ENCODE data around the gene CFAP74. TPM values are rescaled to one million over a fixed set of nuclear protein-coding genes. Genes with fewer than 3 reads are reported as not detected.

The CFAP74 gene
- total RNA-seq, 1 donor = not detected

DNA sequence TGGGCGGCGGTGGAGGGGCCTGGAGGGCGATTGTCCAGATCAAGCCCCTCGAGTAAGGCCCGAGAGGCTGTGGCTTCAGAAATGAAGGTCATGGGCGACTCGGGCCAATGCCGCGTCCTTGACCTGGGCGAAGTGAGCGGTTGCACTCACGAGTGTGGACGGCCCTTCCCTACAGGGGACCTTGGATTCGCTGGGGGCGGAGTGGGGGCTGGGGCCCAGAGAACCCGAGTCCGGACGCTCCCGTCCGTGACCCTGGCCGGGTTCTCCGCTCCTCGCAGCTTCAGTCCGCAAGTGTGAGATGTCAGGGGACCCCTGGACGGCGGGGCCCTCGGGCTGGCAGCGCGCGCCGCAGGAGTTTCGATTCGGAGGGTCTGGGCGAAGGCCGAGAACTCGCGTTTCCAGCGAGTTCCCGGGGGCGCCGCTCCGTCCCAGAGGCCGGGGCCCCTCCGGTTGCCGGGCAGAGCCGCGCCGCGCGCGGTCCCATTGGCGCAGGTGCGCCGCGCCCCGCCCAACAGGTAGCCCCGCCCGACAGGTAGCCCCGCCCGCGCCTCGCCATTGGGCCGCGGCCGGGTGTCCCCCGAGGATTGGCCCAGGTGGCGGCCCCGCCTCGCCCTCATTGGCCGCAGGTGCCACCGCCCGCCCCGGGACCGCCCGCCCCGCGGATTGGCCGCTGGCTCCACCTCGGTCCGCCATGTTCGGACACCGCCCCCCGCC is 46.3 kb upstream of the CFAP74 start, which contains the start of gene PRKCZ:
Gene PRKCZ (plus strand): TSS at position 694 of the 714 bp plus-strand sequence. CDS start 220 bp downstream, outside the sequence.
- TF ChIP-seq, protein P1, sequence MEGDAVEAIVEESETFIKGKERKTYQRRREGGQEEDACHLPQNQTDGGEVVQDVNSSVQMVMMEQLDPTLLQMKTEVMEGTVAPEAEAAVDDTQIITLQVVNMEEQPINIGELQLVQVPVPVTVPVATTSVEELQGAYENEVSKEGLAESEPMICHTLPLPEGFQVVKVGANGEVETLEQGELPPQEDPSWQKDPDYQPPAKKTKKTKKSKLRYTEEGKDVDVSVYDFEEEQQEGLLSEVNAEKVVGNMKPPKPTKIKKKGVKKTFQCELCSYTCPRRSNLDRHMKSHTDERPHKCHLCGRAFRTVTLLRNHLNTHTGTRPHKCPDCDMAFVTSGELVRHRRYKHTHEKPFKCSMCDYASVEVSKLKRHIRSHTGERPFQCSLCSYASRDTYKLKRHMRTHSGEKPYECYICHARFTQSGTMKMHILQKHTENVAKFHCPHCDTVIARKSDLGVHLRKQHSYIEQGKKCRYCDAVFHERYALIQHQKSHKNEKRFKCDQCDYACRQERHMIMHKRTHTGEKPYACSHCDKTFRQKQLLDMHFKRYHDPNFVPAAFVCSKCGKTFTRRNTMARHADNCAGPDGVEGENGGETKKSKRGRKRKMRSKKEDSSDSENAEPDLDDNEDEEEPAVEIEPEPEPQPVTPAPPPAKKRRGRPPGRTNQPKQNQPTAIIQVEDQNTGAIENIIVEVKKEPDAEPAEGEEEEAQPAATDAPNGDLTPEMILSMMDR (IDR thresholded peaks at IDR 0.05; ENCODE audit: insufficient read depth, low read length) = no peak
- no peak within 1 kb of the TSS for H3K4me3 ChIP-seq (ENCODE audit: low read depth, low read length)
- DNase-seq (ENCODE audit: low read depth) = no peak

DNA sequence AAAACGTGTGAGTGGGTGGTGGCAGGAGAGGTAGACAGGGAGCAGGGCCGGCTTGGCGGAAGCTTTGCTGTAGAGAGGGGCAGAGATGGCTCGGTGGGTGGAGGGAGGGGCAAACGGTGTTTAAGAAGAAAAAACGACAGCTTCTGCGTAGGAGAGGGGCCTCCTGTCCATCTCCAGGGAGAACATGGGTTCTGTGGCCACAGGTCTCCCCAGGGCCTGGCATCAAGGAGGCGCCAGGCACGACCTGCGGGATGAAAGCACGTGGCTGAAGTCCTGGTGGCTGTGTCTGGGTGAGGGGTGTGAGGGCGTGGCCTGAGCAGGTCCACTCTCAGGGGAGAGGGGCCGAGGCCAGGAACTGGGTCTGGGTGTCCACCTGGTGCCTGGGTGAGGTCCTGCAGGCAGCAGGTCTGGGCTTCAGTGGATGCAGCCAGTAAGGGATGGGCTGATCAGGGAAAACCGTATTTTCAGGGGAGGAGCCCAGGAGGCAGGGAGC is 45.7 kb upstream of the CFAP74 start:
- TF ChIP-seq, protein P1 (IDR thresholded peaks at IDR 0.05; ENCODE audit: insufficient read depth, low read length) = peak; percentile 2
- no peak overlapping the region for H3K4me3 ChIP-seq (ENCODE audit: low read depth, low read length)
- no peak for DNase-seq (ENCODE audit: low read depth)

DNA sequence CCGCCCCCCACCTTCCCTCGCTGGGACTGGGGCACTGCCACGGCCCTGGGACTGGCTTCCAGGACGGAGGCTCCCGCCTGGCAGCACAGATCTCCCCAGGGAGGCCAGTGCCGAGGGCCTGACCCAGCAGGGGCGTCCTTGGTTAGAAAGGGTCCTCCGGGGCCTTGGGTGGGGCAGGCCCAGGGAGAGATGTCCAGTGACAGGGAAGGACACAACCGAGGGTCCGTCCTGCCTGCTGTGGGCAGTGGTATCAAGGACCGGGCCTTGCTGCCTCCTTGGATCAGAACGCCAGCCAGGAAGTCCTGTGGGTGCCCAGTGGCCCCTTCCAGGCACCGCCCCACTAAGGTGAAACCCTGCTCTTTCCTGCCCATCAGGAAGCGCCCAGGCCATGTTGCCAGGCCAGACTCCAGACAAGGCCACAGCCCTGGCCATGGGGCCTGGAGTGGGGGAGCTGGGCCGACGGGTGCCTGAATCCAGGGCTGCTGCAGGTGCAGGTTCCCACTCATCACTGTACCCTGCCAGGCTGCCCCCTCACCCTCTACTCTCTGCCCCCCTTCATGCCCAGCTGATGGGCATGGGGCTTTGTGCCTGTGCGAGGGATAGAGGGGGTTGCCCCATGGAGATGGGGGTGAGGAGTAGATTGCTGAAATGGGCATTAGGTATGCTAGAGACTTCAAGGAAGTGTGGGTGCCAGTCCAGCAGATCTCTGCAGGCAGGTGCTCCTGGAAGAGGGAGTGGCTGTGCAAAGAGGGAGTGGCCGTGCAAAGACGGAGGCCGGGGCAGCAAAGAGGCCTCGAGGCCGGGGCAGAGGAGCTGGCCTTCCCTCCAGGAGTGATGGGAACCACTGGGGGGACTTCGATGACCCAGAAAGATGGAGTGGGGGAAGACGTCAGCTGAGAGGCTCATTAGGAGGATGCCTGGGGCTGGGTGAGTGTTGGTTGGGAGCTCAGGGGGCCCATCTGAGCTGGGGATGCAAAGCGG is 44.5 kb upstream of the CFAP74 start:
- no peak overlapping the region for H3K4me3 ChIP-seq (ENCODE audit: low read depth, low read length)
- TF ChIP-seq, protein P1 (IDR thresholded peaks at IDR 0.05; ENCODE audit: insufficient read depth, low read length) = no peak
- no peak for DNase-seq (ENCODE audit: low read depth)

DNA sequence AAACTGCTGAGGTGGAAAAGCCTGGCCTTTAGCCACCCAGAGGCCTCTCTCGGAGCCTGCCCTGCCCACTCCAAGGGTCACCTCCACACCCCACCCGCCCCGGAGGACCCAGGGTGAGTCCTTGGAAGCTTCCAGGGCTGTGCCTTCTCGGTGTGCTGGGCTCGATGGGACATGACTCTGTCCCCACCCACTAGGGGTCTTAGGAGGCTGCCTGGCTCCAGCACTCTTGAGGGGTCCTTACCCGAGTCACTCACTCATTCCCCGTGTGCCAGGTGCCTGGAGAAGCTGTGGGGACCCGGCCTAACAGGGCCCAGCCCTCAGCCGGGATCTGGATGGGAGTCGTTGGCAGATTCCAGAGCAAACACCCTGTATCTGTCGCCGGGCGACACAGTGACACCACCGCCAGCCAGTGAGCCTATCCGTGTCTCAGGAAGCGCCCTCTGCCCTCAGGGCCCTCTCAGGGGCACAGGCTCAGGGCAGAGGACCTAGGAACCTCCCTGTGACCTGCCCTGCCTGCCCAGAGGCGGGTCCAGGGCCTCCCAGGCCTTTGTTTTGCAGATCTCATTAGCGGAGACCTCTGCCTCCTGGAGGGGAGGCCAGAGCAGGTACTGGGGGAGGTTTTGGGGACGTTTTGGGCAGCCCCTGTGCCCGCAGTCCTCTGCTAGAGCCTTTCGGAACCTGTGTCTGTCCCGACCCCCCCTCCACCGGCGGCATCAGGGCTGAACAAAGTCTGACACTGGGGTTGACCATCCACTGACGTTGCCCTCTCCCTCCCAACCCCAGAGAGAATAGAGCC is 43.6 kb upstream of the CFAP74 start:
- TF ChIP-seq, protein P1 (IDR thresholded peaks at IDR 0.05; ENCODE audit: insufficient read depth, low read length) = no peak
- no peak for DNase-seq (ENCODE audit: low read depth)
- H3K4me3 ChIP-seq (ENCODE audit: low read depth, low read length) = no peak overlapping the region

DNA sequence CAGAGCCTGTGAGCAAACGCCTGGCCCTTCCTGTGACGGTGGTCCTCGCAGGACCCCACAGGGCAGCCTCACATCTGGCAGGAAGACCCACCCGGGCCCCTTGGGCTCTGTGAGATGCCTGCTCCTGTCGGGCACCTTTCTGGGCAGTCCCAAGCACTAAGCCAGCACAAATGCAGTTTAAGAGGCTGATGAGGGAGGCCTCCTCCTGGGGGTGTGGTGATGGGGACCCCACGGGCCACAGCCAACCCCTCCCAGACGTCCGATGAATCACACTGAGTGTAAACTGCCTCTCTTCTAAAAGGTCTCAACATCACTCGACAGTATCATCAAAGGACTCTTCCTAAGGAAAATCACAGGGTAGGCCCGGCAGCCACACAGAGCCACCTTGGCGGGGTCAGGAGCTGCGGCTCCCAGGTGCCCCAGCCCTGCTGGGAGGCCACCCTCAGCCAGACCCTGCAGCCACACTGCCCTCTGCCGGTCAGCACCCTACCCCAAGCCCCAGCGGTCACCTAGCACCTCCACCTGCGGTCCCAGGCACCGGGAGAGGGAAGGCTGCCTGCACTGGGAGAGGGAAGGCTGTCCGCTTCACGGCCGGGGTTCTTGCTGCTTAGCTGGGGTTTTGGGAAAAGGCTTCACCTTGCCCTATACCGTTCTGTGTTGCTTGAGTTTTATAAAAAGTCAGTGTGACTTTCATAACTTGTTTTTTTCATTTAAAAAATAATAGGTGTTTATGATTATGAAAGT is 42.8 kb upstream of the CFAP74 start:
- TF ChIP-seq, protein P1 (IDR thresholded peaks at IDR 0.05; ENCODE audit: insufficient read depth, low read length) = peak; percentile 64
- DNase-seq (ENCODE audit: low read depth) = no peak
- H3K4me3 ChIP-seq (ENCODE audit: low read depth, low read length) = no peak overlapping the region
